Heart left ventricle (tissue), 13 donors: Measurements from ENCODE around the gene METRNL.

Experiments
- POLR2A ChIP-seq, 2 donors: fragments of 450-650 bp; IDR thresholded peaks; one replicate each; pipeline ENCODE4 v1.6.1; 2017; ENCODE audit warnings: antibody characterized with exemption in 2 of 2, mild to moderate bottlenecking in 2 of 2, moderate library complexity in 2 of 2
- TF ChIP-seq, protein P1 (sequence below), 12 donors: fragments of 200-600 bp; sonication (generic) in 4 of 12; IDR thresholded peaks; one replicate each; pipeline versions ENCODE4 v1.5.0 to v1.8.0; 2018 to 2022; ENCODE audit warnings: antibody characterized with exemption in 12 of 12, mild to moderate bottlenecking in 5 of 12
- donor health status: ischemic (EF 13 %, LVEDD 7.1; RV severe dilation, severe dysfunction).
- donor health status: DM: no; HTN: yes; CAD: no.
- donor health status: DM: no; HTN: no; CAD: no.
- donor health status: ischemic (EF 25% LVEDD 6.9; RV normal size, moderate dysfunction).
- donor health status: ischemic (EF 25% LVEDD 5.7; RV mildly dilated, moderate dysfunction).
- donor health status: ischemic (EF 35%, LVEDD 5.7; RV mildly dilated, moderate dysfunction).
- donor health status: nonischemic (EF 11% LVEDD 7.7; RV severe dilation, severe dysfunction).
- donor health status: DM: yes; HTN: yes; CAD: no.
- donor health status: PGD.
- donor health status: ischemic (EF 29% LVEDD 5.4; RV normal size, mild dysfunction).
- donor health status: nonischemic (EF 23%, LVEDD 6.1; RV moderate dilation, normal function).

GRCh38 chr17:83075270-83075880 is 4.0 kb upstream of the METRNL start:
- TF ChIP-seq, protein P1, sequence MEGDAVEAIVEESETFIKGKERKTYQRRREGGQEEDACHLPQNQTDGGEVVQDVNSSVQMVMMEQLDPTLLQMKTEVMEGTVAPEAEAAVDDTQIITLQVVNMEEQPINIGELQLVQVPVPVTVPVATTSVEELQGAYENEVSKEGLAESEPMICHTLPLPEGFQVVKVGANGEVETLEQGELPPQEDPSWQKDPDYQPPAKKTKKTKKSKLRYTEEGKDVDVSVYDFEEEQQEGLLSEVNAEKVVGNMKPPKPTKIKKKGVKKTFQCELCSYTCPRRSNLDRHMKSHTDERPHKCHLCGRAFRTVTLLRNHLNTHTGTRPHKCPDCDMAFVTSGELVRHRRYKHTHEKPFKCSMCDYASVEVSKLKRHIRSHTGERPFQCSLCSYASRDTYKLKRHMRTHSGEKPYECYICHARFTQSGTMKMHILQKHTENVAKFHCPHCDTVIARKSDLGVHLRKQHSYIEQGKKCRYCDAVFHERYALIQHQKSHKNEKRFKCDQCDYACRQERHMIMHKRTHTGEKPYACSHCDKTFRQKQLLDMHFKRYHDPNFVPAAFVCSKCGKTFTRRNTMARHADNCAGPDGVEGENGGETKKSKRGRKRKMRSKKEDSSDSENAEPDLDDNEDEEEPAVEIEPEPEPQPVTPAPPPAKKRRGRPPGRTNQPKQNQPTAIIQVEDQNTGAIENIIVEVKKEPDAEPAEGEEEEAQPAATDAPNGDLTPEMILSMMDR (IDR thresholded peaks at IDR 0.05), result no peak
- TF ChIP-seq POLR2A (IDR thresholded peaks at IDR 0.05), result no peak
